Heart right ventricle (tissue), 16 donors: ENCODE measurements around the gene RHOC. TPM values are rescaled to one million over a fixed set of nuclear protein-coding genes. Genes with fewer than 3 reads are reported as not detected.

Experiments
- ATAC-seq, 8 donors: fragments of 200-7000 bp; cut with Tn5 transposase; one replicate each; pipeline ENCODE4 v1.9.1; 2020; ENCODE audit warnings: mild to moderate bottlenecking in 8 of 8, moderate library complexity in 8 of 8, moderate number of reproducible peaks in 1 of 8
- DNase-seq, 2 donors: peaks; one replicate each; pipeline ENCODE4 v3.0.0-alpha.2; 2020
- H3K27ac ChIP-seq, 10 donors: fragments of 200-600 bp; sonication (generic) in 2 of 10; one replicate each; pipeline versions ENCODE4 v1.5.0 to v1.8.0; 2020 to 2022; ENCODE audit warnings: mild to moderate bottlenecking in 3 of 10
- H3K27me3 ChIP-seq, 7 donors: fragments of 200-600 bp; one replicate each; pipeline ENCODE4 v1.8.0; 2021 to 2022; ENCODE audit warnings: mild to moderate bottlenecking in 2 of 7
- H3K36me3 ChIP-seq, 9 donors: fragments of 200-600 bp; sonication (generic) in 1 of 9; one replicate each; pipeline versions ENCODE4 v1.5.0 to v1.8.0; 2020 to 2022; ENCODE audit warnings: mild to moderate bottlenecking in 2 of 9
- H3K4me1 ChIP-seq, 9 donors: fragments of 200-600 bp; sonication (generic) in 1 of 9; one replicate each; pipeline versions ENCODE4 v1.5.0 to v1.8.0; 2020 to 2022; ENCODE audit warnings: mild to moderate bottlenecking in 4 of 9
- H3K4me3 ChIP-seq, 10 donors: fragments of 200-600 bp; sonication (generic) in 2 of 10; one replicate each; pipeline versions ENCODE4 v1.5.0 to v1.8.0; 2020 to 2022; ENCODE audit warnings: mild to moderate bottlenecking in 7 of 10, moderate library complexity in 2 of 10
- H3K9me3 ChIP-seq, 11 donors: fragments of 200-600 bp in 10 of 11; sonication (generic) in 2 of 11; one replicate each; pipeline versions ENCODE4 v1.5.0 to v1.8.0; 2013 to 2022; ENCODE audit warnings: mild to moderate bottlenecking in 2 of 11, control low read depth in 1 of 11, moderate library complexity in 1 of 11
- WGBS, 2 donors: extraction: QIAGEN DNeasy Blood & Tissue Kit; methylation state at CpG; one replicate each; pipeline ENCODE4 v1.1.7; 2013; ENCODE audit warnings: inconsistent platforms in 1 of 2; 5-methylcytosine and 5-hydroxymethylcytosine counted together
- intact Hi-C, 10 donors: fragments of 100-400 bp; cut with DNase I; formaldehyde crosslinking; loops; one replicate each; pipeline versions ENCODE4 v1.11.1 to v1.14.2; 2022
- polyA plus RNA-seq, 2 donors: library from polyadenylated mRNA; stranded (reverse); fragments of 200-250 nt; gene quantifications; one replicate each; pipeline ENCODE4 v1.2.3, GENCODE V29; 2013
- total RNA-seq, 10 donors: library from RNA; stranded (reverse); fragmentation: NEBNext Ultra II Directional in 3 of 10; extraction: Animal tissue kit (Norgen Biotek cat#: 25700) in 3 of 10; gene quantifications; one replicate each; pipeline versions ENCODE4 v1.2.1 to v1.2.4, GENCODE V29; 2021 to 2023
- TF ChIP-seq, protein P1 (sequence below), 9 donors: fragments of 200-600 bp; sonication (generic) in 2 of 9; IDR thresholded peaks; one replicate each; pipeline versions ENCODE4 v1.5.0 to v1.8.0; 2021 to 2022; ENCODE audit warnings: antibody characterized with exemption in 9 of 9, mild to moderate bottlenecking in 5 of 9, moderate library complexity in 1 of 9
- donor health status: Arrhythmogenic right ventricular cardiomyopathy.
- donor health status: ischemic (EF 13 %, LVEDD 7.1; RV severe dilation, severe dysfunction).
- donor health status: healthy with polysubstance abuse.
- donor health status: DM: no; HTN: yes; CAD: no.
- donor health status: DM: no; HTN: no; CAD: no.
- donor health status: ischemic (EF 25% LVEDD 6.9; RV normal size, moderate dysfunction).
- donor health status: ischemic (EF 25% LVEDD 5.7; RV mildly dilated, moderate dysfunction).
- donor health status: healthy.
- donor health status: DM: yes; HTN: yes; CAD: no.
- donor health status: Ischemic cardiomyopathy.
- donor health status: ischemic (EF 35%, LVEDD 5.7; RV mildly dilated, moderate dysfunction).
- donor health status: nonischemic (EF 11% LVEDD 7.7; RV severe dilation, severe dysfunction).
- donor health status: DM: yes; HTN: yes; CAD: no.
- donor health status: PGD.
- donor health status: ischemic (EF 29% LVEDD 5.4; RV normal size, mild dysfunction).
- donor health status: nonischemic (EF 23%, LVEDD 6.1; RV moderate dilation, normal function).

RHOC gene
- total and polyA plus RNA-seq, 12 donors, result 115 to 408 (median 160) TPM

DNA sequence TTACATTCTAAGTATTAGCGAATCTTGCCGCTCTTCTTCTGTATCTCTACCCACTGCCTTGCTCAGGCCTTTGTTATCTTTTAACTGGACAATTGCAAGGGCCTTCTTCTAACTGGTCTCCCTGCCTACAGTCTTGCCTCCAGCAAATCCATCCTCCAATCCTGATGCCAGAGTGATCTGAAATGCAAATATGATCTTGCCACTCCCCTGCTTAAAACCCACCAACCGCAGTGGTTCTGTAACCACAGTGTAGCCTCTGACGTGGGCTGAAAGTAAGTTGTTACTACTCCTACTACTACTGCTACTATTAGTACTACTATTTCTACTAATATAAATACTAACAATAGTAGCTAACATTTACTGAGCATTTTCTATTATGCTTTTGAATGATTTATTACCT is 20.1 kb downstream of the RHOC start:
- no peaks in the 10 kb centered on the region for H3K9me3 ChIP-seq
- ATAC-seq, result no peak
- no peak overlapping the region for H3K4me3 ChIP-seq
- H3K4me1 ChIP-seq, result peaks cover 0 to 25% (median 5%) of the 10 kb centered on the region in 9 donors
- no peak for DNase-seq
- TF ChIP-seq, protein P1, sequence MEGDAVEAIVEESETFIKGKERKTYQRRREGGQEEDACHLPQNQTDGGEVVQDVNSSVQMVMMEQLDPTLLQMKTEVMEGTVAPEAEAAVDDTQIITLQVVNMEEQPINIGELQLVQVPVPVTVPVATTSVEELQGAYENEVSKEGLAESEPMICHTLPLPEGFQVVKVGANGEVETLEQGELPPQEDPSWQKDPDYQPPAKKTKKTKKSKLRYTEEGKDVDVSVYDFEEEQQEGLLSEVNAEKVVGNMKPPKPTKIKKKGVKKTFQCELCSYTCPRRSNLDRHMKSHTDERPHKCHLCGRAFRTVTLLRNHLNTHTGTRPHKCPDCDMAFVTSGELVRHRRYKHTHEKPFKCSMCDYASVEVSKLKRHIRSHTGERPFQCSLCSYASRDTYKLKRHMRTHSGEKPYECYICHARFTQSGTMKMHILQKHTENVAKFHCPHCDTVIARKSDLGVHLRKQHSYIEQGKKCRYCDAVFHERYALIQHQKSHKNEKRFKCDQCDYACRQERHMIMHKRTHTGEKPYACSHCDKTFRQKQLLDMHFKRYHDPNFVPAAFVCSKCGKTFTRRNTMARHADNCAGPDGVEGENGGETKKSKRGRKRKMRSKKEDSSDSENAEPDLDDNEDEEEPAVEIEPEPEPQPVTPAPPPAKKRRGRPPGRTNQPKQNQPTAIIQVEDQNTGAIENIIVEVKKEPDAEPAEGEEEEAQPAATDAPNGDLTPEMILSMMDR (IDR thresholded peaks at IDR 0.05), result no peak
- no peak overlapping the region for H3K27ac ChIP-seq
- intact Hi-C loops, result no loop called here
- WGBS, 2 donors, result 94% methylated on average over 4 of the region's 4 CpGs
- no peaks in the 10 kb centered on the region for H3K27me3 ChIP-seq
- H3K36me3 ChIP-seq, result peaks cover 0 to 62% (median 7%) of the 10 kb centered on the region in 9 donors

DNA sequence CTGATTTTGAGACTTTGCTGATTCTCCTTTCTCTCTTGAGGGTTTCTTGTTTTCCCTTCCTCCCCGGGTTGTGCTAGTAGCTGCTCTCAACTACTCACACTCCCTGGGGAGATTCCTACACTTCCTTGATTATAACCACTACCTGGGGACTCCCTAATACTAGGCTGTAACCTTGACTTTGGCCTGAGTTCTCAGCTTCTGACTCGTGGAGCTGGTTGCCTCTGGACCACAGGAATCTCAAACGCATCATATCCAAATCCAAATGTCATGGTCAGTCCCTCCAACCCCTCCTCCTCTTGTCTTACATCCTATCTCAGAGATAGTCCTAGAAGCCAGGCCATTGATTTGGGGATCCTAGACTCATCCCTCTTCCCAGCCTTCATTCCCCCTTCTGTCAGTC is 20.5 kb downstream of the RHOC start:
- 55 to 61% methylated on average over 3 of the region's 3 CpGs for WGBS, 2 donors
- Histone ChIP-seq H3K4me1 (peaks cover 0 to 25% (median 5%) of the 10 kb centered on the region in 9 donors), H3K27me3 (no peaks in the 10 kb centered on the region), H3K36me3 (peaks cover 0 to 57% (median 3%) of the 10 kb centered on the region in 9 donors), H3K27ac (no peak overlapping the region), H3K4me3 (no peak overlapping the region), H3K9me3 (no peaks in the 10 kb centered on the region)
- DNase-seq, result no peak
- TF ChIP-seq, protein P1 (IDR thresholded peaks at IDR 0.05), result no peak
- no peak for ATAC-seq
- intact Hi-C loops, result no loop called here

DNA sequence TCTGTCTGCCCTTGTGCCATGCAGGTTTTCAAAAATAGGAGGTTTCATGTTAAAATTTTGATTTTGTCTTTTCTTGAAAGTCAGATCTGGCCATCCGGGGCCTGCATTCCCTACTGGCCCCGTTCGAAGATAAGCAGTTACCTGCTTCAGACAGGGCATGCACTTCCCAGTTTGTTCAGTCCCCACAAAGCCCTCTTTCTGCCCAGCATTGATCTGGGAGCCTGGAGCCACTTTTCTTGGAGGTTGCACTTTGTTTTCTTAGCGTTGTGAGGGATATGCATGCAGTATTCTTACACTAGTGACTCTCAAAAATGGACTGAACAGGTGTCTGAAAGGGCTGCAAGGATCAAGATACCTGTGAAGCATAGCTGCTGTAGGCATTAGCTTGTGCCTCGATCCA is 21.0 kb downstream of the RHOC start:
- DNase-seq (no peak), ATAC-seq (no peak)
- H3K9me3 ChIP-seq, result no peaks in the 10 kb centered on the region
- peaks cover 0 to 52% (median 0%) of the 10 kb centered on the region in 9 donors for H3K36me3 ChIP-seq
- peaks cover 0 to 25% (median 5%) of the 10 kb centered on the region in 9 donors for H3K4me1 ChIP-seq
- TF ChIP-seq, protein P1 (IDR thresholded peaks at IDR 0.05), result no peak
- no peak overlapping the region for H3K4me3 ChIP-seq
- H3K27me3 ChIP-seq, result no peaks in the 10 kb centered on the region
- WGBS, 2 donors, result 88 to 90% methylated on average over 5 of the region's 5 CpGs
- intact Hi-C loops, result no loop called here
- H3K27ac ChIP-seq, result no peak overlapping the region

DNA sequence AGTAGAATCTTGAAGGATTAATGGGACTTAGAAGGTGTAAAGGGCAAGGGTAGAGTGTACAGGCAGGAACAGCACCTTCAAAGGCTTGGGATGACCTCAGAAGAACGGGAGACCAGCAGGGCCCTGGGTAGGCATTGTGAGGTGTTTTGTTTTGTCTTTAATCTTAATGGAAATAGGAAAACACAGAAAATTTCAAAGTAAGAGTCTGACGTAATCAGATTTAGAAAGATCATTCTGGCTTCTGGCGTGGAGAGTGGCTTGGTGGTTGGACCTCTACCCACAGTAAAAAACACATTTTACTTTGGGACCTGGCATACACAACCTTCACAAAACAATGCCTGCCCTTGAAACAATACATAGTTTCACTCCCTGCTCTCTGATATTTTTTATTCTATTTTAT is 28.3 kb downstream of the RHOC start:
- Histone ChIP-seq H3K27ac (peak overlapping the region in 3 of 10 donors; percentile 17 to 49 (median 48)), H3K9me3 (no peaks in the 10 kb centered on the region), H3K27me3 (no peaks in the 10 kb centered on the region), H3K4me3 (no peak overlapping the region), H3K4me1 (peaks cover 6 to 47% (median 24%) of the 10 kb centered on the region in 9 donors), H3K36me3 (peaks cover 0 to 4% (median 0%) of the 10 kb centered on the region in 9 donors)
- WGBS, 2 donors, result 70 to 77% methylated on average over 3 of the region's 3 CpGs
- ATAC-seq, result no peak
- TF ChIP-seq, protein P1 (IDR thresholded peaks at IDR 0.05), result no peak
- no peak for DNase-seq
- intact Hi-C loops, result loop anchor here in 4 of 10 donors (10.0 kb wide), 1 partner anchor 54 kb away; no protein-coding TSS in a partner anchor
